ENCODE results near the gene LRRN2.

GRCh38 chr1:204647114-204647804, 38.3 kb downstream of the LRRN2 start:
- no peak for TF ChIP-seq CTCF (IDR thresholded peaks at IDR 0.05)
- no peak for TF ChIP-seq EP300 (IDR thresholded peaks at IDR 0.05; ENCODE audit: borderline replicate concordance in 1 of 2, low read depth in 1 of 2, low read length in 1 of 2)
- no peak for TF ChIP-seq RFX5 (IDR thresholded peaks at IDR 0.05; ENCODE audit: low read length)
- no peak for TF ChIP-seq POLR2AphosphoS5 (IDR thresholded peaks at IDR 0.05; ENCODE audit: low read depth, low read length)
- TF ChIP-seq TEAD4 (IDR thresholded peaks at IDR 0.05; ENCODE audit: borderline replicate concordance, insufficient read depth) = no peak
- no peak for TF ChIP-seq YY1 (IDR thresholded peaks at IDR 0.05; ENCODE audit: low read depth)
- TF ChIP-seq REST (IDR thresholded peaks at IDR 0.05; ENCODE audit: low read depth, low read length) = peak; percentile 98
- no peak for TF ChIP-seq USF1 (IDR thresholded peaks at IDR 0.05; ENCODE audit: borderline replicate concordance, low read depth)
